Endodermal cell (in vitro differentiated cells): ENCODE data around the gene TST. TPM values are rescaled to one million over a fixed set of nuclear protein-coding genes. Genes with fewer than 3 reads are reported as not detected.

Experiments
- DNase-seq: peaks from one replicate; pipeline ENCODE4 v3.0.0-alpha.2; 2017
- H3K27ac ChIP-seq: 2 replicates; pipeline ENCODE4 v1.5.1; 2013; ENCODE audit warnings: mild to moderate bottlenecking, low read depth, low read length, moderate library complexity
- H3K27me3 ChIP-seq: 2 replicates; pipeline ENCODE4 v1.6.1; 2013; ENCODE audit warnings: mild to moderate bottlenecking, low read length, moderate library complexity; ENCODE audit not compliant: insufficient read depth, control insufficient read depth, poor library complexity, severe bottlenecking
- H3K36me3 ChIP-seq: 2 replicates; pipeline ENCODE4 v1.7.0; 2013; ENCODE audit warnings: mild to moderate bottlenecking, low read length, moderate library complexity; ENCODE audit not compliant: control insufficient read depth, insufficient read depth
- H3K4me1 ChIP-seq: one replicate; pipeline ENCODE4 v1.7.0; 2013; ENCODE audit warnings: low read length; ENCODE audit not compliant: control insufficient read depth, insufficient read depth
- H3K4me3 ChIP-seq: 2 replicates; pipeline ENCODE4 v1.5.1; 2013; ENCODE audit warnings: mild to moderate bottlenecking, low read length, moderate library complexity
- H3K9ac ChIP-seq: 2 replicates; pipeline ENCODE4 v1.6.1; 2013; ENCODE audit warnings: mild to moderate bottlenecking, low read length, moderate library complexity; ENCODE audit not compliant: poor library complexity, severe bottlenecking; ENCODE audit errors: extremely low read depth
- H3K9me3 ChIP-seq: 2 replicates; pipeline ENCODE4 v1.6.1; 2013; ENCODE audit warnings: mild to moderate bottlenecking, low read length, moderate library complexity; ENCODE audit not compliant: control insufficient read depth
- H3K27ac Mint-ChIP-seq: 2 replicates; pipeline ENCODE4 v1.8.0; 2020; ENCODE audit warnings: mixed read lengths
- H3K27me3 Mint-ChIP-seq: 2 replicates; pipeline ENCODE4 v1.8.0; 2021; ENCODE audit warnings: mild to moderate bottlenecking, mixed read lengths; ENCODE audit not compliant: insufficient read depth
- H3K36me3 Mint-ChIP-seq: 2 replicates; pipeline ENCODE4 v1.8.0; 2020; ENCODE audit warnings: low read depth, mixed read lengths
- H3K4me1 Mint-ChIP-seq: 2 replicates; pipeline ENCODE4 v1.8.0; 2020; ENCODE audit warnings: mixed read lengths
- H3K4me3 Mint-ChIP-seq: 2 replicates; pipeline ENCODE4 v1.8.0; 2020; ENCODE audit warnings: mild to moderate bottlenecking, moderate library complexity, mixed read lengths
- H3K9me3 Mint-ChIP-seq: 2 replicates; pipeline ENCODE4 v1.8.0; 2020; ENCODE audit warnings: mild to moderate bottlenecking, mixed read lengths
- CTCF ChIP-seq: fragments of 200-600 bp; sonication (generic); conservative IDR thresholded peaks from 2 replicates; pipeline ENCODE4 v1.5.0; 2021; ENCODE audit warnings: antibody characterized with exemption, mild to moderate bottlenecking
- WGBS, 2 experiments: methylation state at CpG; one replicate each; pipeline versions ENCODE4 v1.1.5 to v1.1.7; 2013; ENCODE audit warnings: missing lambda C conversion rate in 2 of 2, mixed read lengths in 1 of 2; ENCODE audit not compliant: insufficient coverage in 1 of 2, insufficient read length in 1 of 2; 5-methylcytosine and 5-hydroxymethylcytosine counted together
- total RNA-seq, 2 donors: library from RNA; stranded (reverse); fragmentation: NEBNext Ultra II Directional in 1 of 2; extraction: Animal tissue kit (Norgen Biotek cat#: 25700) in 1 of 2; gene quantifications; 2 replicates in 1 of 2; 3 replicates in 1 of 2; pipeline ENCODE4 v1.2.1, GENCODE V29; 2021

Gene TST
- total RNA-seq, 2 donors from 2014 or later, result 38.2 to 48.3 TPM

GRCh38 chr22:37011472-37011871 is 7.8 kb downstream of the TST start:
- H3K27ac Mint-ChIP-seq, result no peak overlapping the region
- H3K9me3 Mint-ChIP-seq, result no peaks in the 10 kb centered on the region
- no peak for TF ChIP-seq CTCF
- Histone ChIP-seq H3K36me3 (peaks cover 4% of the 10 kb centered on the region), H3K27me3 (peaks cover 12% of the 10 kb centered on the region), H3K9ac (no peak overlapping the region), H3K27ac (no peak overlapping the region), H3K4me3 (no peak overlapping the region), H3K9me3 (no peaks in the 10 kb centered on the region), H3K4me1 (no peaks in the 10 kb centered on the region)
- peaks cover 8% of the 10 kb centered on the region for H3K4me1 Mint-ChIP-seq
- H3K27me3 Mint-ChIP-seq, result peaks cover 27% of the 10 kb centered on the region
- DNase-seq, result no peak
- H3K4me3 Mint-ChIP-seq, result no peak overlapping the region
- peaks cover 5% of the 10 kb centered on the region for H3K36me3 Mint-ChIP-seq
- 94 to 100% methylated on average over 3 of the region's 3 CpGs for WGBS, 2 experiments

- WGBS, 2 experiments, result 87 to 90% methylated on average over 14 to 20 of the region's 20 CpGs
- H3K36me3 ChIP-seq, result no peaks in the 10 kb centered on the region
- H3K9me3 ChIP-seq, result no peaks in the 10 kb centered on the region
- Mint-ChIP-seq H3K9me3 (no peaks in the 10 kb centered on the region), H3K27me3 (peaks cover 32% of the 10 kb centered on the region), H3K4me1 (peaks cover 8% of the 10 kb centered on the region), H3K4me3 (no peak overlapping the region), H3K27ac (no peak overlapping the region), H3K36me3 (no peaks in the 10 kb centered on the region)
- TF ChIP-seq CTCF, result no peak
- H3K27me3 ChIP-seq, result peaks cover 14% of the 10 kb centered on the region
- no peak overlapping the region for H3K4me3 ChIP-seq
- H3K27ac ChIP-seq, result no peak overlapping the region
- no peak for DNase-seq
- no peak overlapping the region for H3K9ac ChIP-seq
- H3K4me1 ChIP-seq, result no peaks in the 10 kb centered on the region
Measured at GRCh38 chr22:37010976-37011375, 8.3 kb downstream of the TST start.

GRCh38 chr22:37010174-37010573 is 9.1 kb downstream of the TST start:
- no peak overlapping the region for H3K4me3 Mint-ChIP-seq
- H3K4me1 Mint-ChIP-seq, result peaks cover 3% of the 10 kb centered on the region
- H3K9me3 ChIP-seq, result no peaks in the 10 kb centered on the region
- no peak for DNase-seq
- H3K36me3 ChIP-seq, result no peaks in the 10 kb centered on the region
- no peaks in the 10 kb centered on the region for H3K36me3 Mint-ChIP-seq
- 75 to 91% methylated on average over 2 to 4 of the region's 4 CpGs for WGBS, 2 experiments
- H3K27me3 Mint-ChIP-seq, result peaks cover 38% of the 10 kb centered on the region
- no peaks in the 10 kb centered on the region for H3K4me1 ChIP-seq
- H3K27me3 ChIP-seq, result peaks cover 14% of the 10 kb centered on the region
- no peak overlapping the region for H3K27ac Mint-ChIP-seq
- H3K9ac ChIP-seq, result no peak overlapping the region
- no peak overlapping the region for H3K27ac ChIP-seq
- no peaks in the 10 kb centered on the region for H3K9me3 Mint-ChIP-seq
- no peak overlapping the region for H3K4me3 ChIP-seq
- TF ChIP-seq CTCF, result no peak
